Thyroid gland (tissue), 4 donors: Measurements from ENCODE around the gene MYOCOS.
"Not testable (repeated sequence)": the region's sequence is repeated elsewhere in the genome, so short reads cannot be mapped to it uniquely, and the experiment has no call there.

Experiments used
- CTCF ChIP-seq, 6 experiments: fragments of 200-600 bp in 3 of 6; fragments of 450-650 bp in 3 of 6; sonication (generic) in 3 of 6; IDR thresholded peaks; one replicate each; pipeline ENCODE4 v1.5.1; 2016 to 2019; ENCODE audit warnings: antibody characterized with exemption in 6 of 6, mild to moderate bottlenecking in 2 of 6, inconsistent platforms in 1 of 6, moderate library complexity in 1 of 6
- POLR2A ChIP-seq, 2 donors: fragments of 450-650 bp; IDR thresholded peaks; one replicate each; pipeline ENCODE4 v1.6.1; 2017; ENCODE audit warnings: antibody characterized with exemption in 2 of 2, mild to moderate bottlenecking in 2 of 2, moderate library complexity in 1 of 2

DNA sequence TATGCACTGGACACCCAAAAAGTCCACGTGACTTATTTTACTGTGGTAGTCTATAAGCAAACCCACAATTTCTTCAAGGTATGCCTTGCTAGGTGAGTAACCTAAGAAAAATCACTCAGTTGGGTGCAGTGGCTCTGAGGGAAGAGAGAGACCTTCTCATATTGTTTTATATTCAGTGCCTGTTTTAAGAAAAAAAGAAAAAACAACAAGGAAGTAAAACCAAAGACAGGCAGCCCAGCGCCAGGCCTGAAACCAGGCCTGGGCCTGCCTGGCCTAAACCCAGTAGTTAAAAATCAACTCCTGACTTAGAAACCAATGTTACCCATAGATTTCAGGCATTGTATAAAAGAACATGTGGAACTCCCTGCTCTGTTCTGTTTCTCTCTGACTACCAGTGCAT lies 21.7 kb upstream of the MYOCOS start:
- TF ChIP-seq POLR2A, CTCF (IDR thresholded peaks at IDR 0.05): not testable (repeated sequence)
